K562 (cell line): ENCODE data around the gene SDK1. TPM values are rescaled to one million over a fixed set of nuclear protein-coding genes. Genes with fewer than 3 reads are reported as not detected.

Experiments
- ATAC-seq: fragments of 200-7000 bp; cut with Tn5 transposase; 3 replicates; pipeline ENCODE4 v1.9.1; 2020; ENCODE audit warnings: moderate library complexity
- BruUV-seq: library from RNA; stranded (reverse); fragments of 400-500 nt; replicated peaks from 2 replicates; lab custom pipeline; 2021; lab: Mats Ljungman, UMichigan
- CTCF ChIA-PET: fragments of 300-600 bp; formaldehyde crosslinking; extraction: SDS; loops from one replicate; lab custom pipeline; 2021; ENCODE audit warnings: low intra/inter-chr PET ratio; lab: Yijun Ruan, JAX
- POLR2A ChIA-PET: fragments of 300-600, 350-650 bp; sonication (Branson Sonifier 250); formaldehyde crosslinking; extraction: SDS; loops from one replicate; lab custom pipeline; 2021; ENCODE audit warnings: antibody characterized with exemption, inconsistent platforms; lab: Yijun Ruan, JAX
- DNase-seq, 4 experiments: peaks; one replicate each; pipeline versions ENCODE4 v3.0.0 to v3.0.0-alpha.2; 2011 to 2018; ENCODE audit warnings: low spot score in 3 of 4, mixed read lengths in 3 of 4; ENCODE audit errors: extremely low read depth in 1 of 4
- FAIRE-seq: peaks from 2 replicates; lab custom pipeline; 2011; peaks lifted over from hg19 to GRCh38; lab: Jason Lieb, UNC
- H2AFZ ChIP-seq: 2 replicates; pipeline ENCODE4 v1.6.0; 2011; ENCODE audit warnings: low read depth, low read length, control low read depth, inconsistent platforms
- H3K27ac ChIP-seq: fragments of 200-600 bp; 3 replicates; pipeline ENCODE4 v1.8.0; 2011; ENCODE audit warnings: low read depth, mild to moderate bottlenecking, control low read depth, inconsistent platforms, low read length, moderate library complexity, mixed read lengths; ENCODE audit errors: extremely low read depth
- H3K27me3 ChIP-seq, 2 experiments: fragments of 300-600 bp in 1 of 2; 2 replicates in 1 of 2; 3 replicates in 1 of 2; pipeline versions ENCODE4 v1.6.0 to v1.8.0; 2011; ENCODE audit warnings: inconsistent platforms in 2 of 2, low read length in 2 of 2, mild to moderate bottlenecking in 1 of 2, mixed read lengths in 1 of 2, moderate library complexity in 1 of 2; ENCODE audit not compliant: control insufficient read depth in 2 of 2, insufficient read depth in 2 of 2
- H3K36me3 ChIP-seq: fragments of 300-600 bp; 3 replicates; pipeline ENCODE4 v1.8.0; 2011; ENCODE audit warnings: mild to moderate bottlenecking, low read length, inconsistent platforms; ENCODE audit not compliant: control insufficient read depth, insufficient read depth
- H3K4me1 ChIP-seq, 2 experiments: fragments of 200-600 bp in 1 of 2; replicated peaks in 1 of 2; 2 replicates in 1 of 2; 3 replicates in 1 of 2; pipeline versions ENCODE4 v1.5.1 to v1.8.0; 2011; ENCODE audit warnings: inconsistent platforms in 2 of 2, low read length in 2 of 2, mild to moderate bottlenecking in 1 of 2, mixed read lengths in 1 of 2, moderate library complexity in 1 of 2; ENCODE audit not compliant: control insufficient read depth in 2 of 2, insufficient read depth in 2 of 2
- H3K4me2 ChIP-seq: 2 replicates; pipeline ENCODE4 v1.6.1; 2011; ENCODE audit warnings: low read length, control low read depth, inconsistent platforms, mixed read lengths; ENCODE audit not compliant: insufficient read depth
- H3K4me3 ChIP-seq: fragments of 200-600 bp; sonication (generic), shearing (Covaris generic); 2 replicates; pipeline ENCODE4 v1.5.1; 2016; ENCODE audit warnings: control low read depth, inconsistent platforms
- H3K79me2 ChIP-seq: fragments of 200-600 bp; 3 replicates; pipeline ENCODE4 v1.8.0; 2011; ENCODE audit warnings: low read length, inconsistent platforms; ENCODE audit not compliant: control insufficient read depth, insufficient read depth
- H3K9ac ChIP-seq, 2 experiments: 2 replicates each; pipeline versions ENCODE4 v1.6.0 to v1.6.1; 2011; ENCODE audit warnings: low read depth in 2 of 2, low read length in 2 of 2, control low read depth in 1 of 2, inconsistent platforms in 1 of 2, mild to moderate bottlenecking in 1 of 2, mixed read lengths in 1 of 2; ENCODE audit not compliant: insufficient read depth in 1 of 2
- H3K9me1 ChIP-seq: one replicate; pipeline ENCODE4 v1.6.0; 2011; ENCODE audit warnings: inconsistent platforms, mild to moderate bottlenecking, low read length, moderate library complexity; ENCODE audit not compliant: control insufficient read depth, insufficient read depth
- H3K9me3 ChIP-seq: replicated peaks from 2 replicates; pipeline ENCODE4 v1.5.1; 2011; ENCODE audit warnings: low read depth, low read length, inconsistent platforms; ENCODE audit not compliant: control insufficient read depth, insufficient read depth
- H4K20me1 ChIP-seq: replicated peaks from 2 replicates; pipeline ENCODE4 v1.6.1; 2011; ENCODE audit warnings: low read length, inconsistent platforms, mixed read lengths; ENCODE audit not compliant: control insufficient read depth, insufficient read depth
- CREM ChIP-seq: IDR thresholded peaks from 2 replicates; pipeline ENCODE4 v1.6.1; 2014; ENCODE audit warnings: antibody characterized with exemption, low read depth
- CSDE1 ChIP-seq, 2 experiments: fragments of 450-650 bp; IDR thresholded peaks; 2 replicates each; pipeline ENCODE4 v1.6.1; 2016; ENCODE audit warnings: mild to moderate bottlenecking in 1 of 2
- DIDO1 ChIP-seq: fragments of 450-650 bp; IDR thresholded peaks from 2 replicates; pipeline ENCODE4 v1.6.1; 2016; ENCODE audit warnings: low read depth, missing biosample characterization, missing genetic modification characterization
- POLR3A ChIP-seq: IDR thresholded peaks from 2 replicates; pipeline ENCODE4 v1.6.1; 2011; ENCODE audit warnings: borderline replicate concordance, mild to moderate bottlenecking, moderate library complexity; ENCODE audit not compliant: insufficient read length, insufficient read depth; ENCODE audit errors: extremely low read depth
- RBFOX2 ChIP-seq: fragments of 200-400 bp; formaldehyde crosslinking; IDR thresholded peaks from 2 replicates; pipeline ENCODE4 v1.6.1; 2017; ENCODE audit warnings: low read depth, mild to moderate bottlenecking, low read length, moderate library complexity
- SMARCA4 ChIP-seq: fragments of 450-650 bp; IDR thresholded peaks from 2 replicates; pipeline ENCODE4 v1.6.1; 2016
- ZNF766 ChIP-seq: fragments of 200-800 bp; sonication (Bioruptor generic); conservative IDR thresholded peaks from 2 replicates; pipeline ENCODE4 v1.6.1; 2016; ENCODE audit warnings: missing genetic modification characterization, missing compliant biosample characterization
- WGBS: fragments of 100-300 bp; shearing (Covaris generic); methylation state at CpG from one replicate; pipeline ENCODE4 v1.1.6; 2016; ENCODE audit warnings: low coverage, mixed read lengths; ENCODE audit not compliant: insufficient coverage; ENCODE audit errors: missing lambda C conversion rate; 5-methylcytosine and 5-hydroxymethylcytosine counted together
- in situ Hi-C: fragments of 300-500 bp; cut with MboI; formaldehyde crosslinking; loops from 4 replicates; pipeline ENCODE4 v1.15.0; 2018; ENCODE audit warnings: inconsistent platforms, mixed read lengths
- intact Hi-C: fragments of 100-400 bp; cut with micrococcal nuclease; formaldehyde crosslinking; loops from 2 replicates; pipeline ENCODE4 v1.14.2; 2022
- polyA plus RNA-seq, 8 experiments: library from polyadenylated mRNA; depleted of rRNA in 4 of 8; stranded (reverse) in 5 of 8; unstranded in 3 of 8; fragments of >200 nt; fragmentation: Nextera tagmentation in 2 of 8; fragmentation: Illumina TruSeq in 1 of 8; extraction: Ambion mirVana in 2 of 8; extraction: Trizol in 1 of 8; gene quantifications; 2 replicates each; pipeline versions ENCODE4 v1.2.1 to v1.2.3, GENCODE V29; 2011 to 2014; ENCODE audit warnings: inconsistent platforms in 1 of 8, missing spikeins in 1 of 8
- total RNA-seq, 7 experiments: library from RNA; depleted of rRNA in 6 of 7; stranded (reverse); fragments of >200 nt in 6 of 7; fragmentation: Illumina TruSeq in 2 of 7; extraction: Trizol in 2 of 7; gene quantifications; 2 replicates each; pipeline versions ENCODE4 v1.2.1 to v1.2.3, GENCODE V29; 2011 to 2021; ENCODE audit warnings: low replicate concordance in 1 of 7
- TF ChIP-seq, protein P1 (sequence below): fragments of 150-350 bp; IDR thresholded peaks from 2 replicates; pipeline ENCODE4 v1.6.1; 2014; ENCODE audit warnings: low read depth, mild to moderate bottlenecking, low read length, borderline replicate concordance
- TF ChIP-seq, protein P2 (sequence below): fragments of 450-650 bp; IDR thresholded peaks from 2 replicates; pipeline ENCODE4 v1.6.1; 2017; ENCODE audit warnings: antibody characterized with exemption, mild to moderate bottlenecking

Gene SDK1
- total and polyA plus RNA-seq, 9 of the 15 experiments (the other 6 are each of a cell fraction or from before 2014, with no cell fraction given), result 0.16 TPM; not detected in 8

DNA sequence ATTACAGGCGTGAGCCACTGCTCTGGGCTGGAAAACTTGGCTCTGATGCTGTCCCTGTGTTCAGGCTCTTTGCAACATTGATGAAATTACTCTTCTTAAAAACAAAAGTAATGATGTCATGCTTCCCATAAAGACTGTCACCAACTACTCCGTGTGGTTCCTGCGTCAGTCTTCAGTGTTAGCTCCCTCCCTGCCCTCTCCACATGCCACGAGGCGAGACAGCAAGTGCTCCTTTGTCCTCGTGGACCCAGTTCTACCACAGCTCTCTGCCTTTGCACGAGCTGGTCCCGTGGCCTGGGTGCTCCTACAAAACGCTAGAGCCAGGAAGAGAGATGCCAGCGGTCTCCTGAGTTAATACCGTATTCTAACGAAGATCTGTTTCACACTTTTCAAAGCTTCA is 194.5 kb downstream of the SDK1 start:
- no peak overlapping the region for H3K9ac ChIP-seq
- no peak for DNase-seq
- no peak for TF ChIP-seq CREM
- H3K4me2 ChIP-seq, result no peak overlapping the region
- no peak overlapping the region for H3K4me3 ChIP-seq
- no peaks in the 10 kb centered on the region for H3K4me1 ChIP-seq
- peaks cover 2 to 13% of the 10 kb centered on the region in 2 experiments; a peak in 1 of 5 replicates for H3K27me3 ChIP-seq
- no peaks in the 10 kb centered on the region for H3K36me3 ChIP-seq
- 0% methylated on average over 12 of the region's 12 CpGs for WGBS
- intact Hi-C loops, result no loop called here
- in situ Hi-C loops, result no loop called here
- no peaks in the 10 kb centered on the region for H3K79me2 ChIP-seq
- H2AFZ ChIP-seq, result no peak overlapping the region
- no peaks in the 10 kb centered on the region for H3K9me3 ChIP-seq
- no peak for ATAC-seq
- no peak for FAIRE-seq
- no peaks in the 10 kb centered on the region for H3K9me1 ChIP-seq
- POLR2A ChIA-PET, result no interaction called here
- no peak overlapping the region for H3K27ac ChIP-seq
- H4K20me1 ChIP-seq, result no peaks in the 10 kb centered on the region
- CTCF ChIA-PET, result no interaction called here
- BruUV-seq, result no TSS peak

DNA sequence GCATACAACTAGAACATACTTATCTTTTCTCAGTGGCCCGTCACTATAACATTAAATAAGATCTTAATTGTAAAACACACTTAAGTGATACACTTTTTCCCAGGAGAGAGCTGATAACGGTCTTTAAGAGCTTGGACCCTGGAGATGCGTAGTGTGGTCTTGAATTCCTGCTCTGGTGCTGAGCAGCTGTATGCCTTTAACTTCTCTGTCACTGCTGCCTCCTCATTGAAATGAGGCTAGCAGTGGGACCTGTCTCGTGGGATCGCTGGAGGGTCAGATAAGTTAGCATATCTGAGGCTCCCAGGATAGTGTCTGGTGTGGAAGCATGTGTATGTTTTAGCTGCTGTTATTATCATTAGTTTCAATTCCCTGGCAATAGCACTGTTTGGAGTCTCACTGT is 194.9 kb downstream of the SDK1 start:
- in situ Hi-C loops, result no loop called here
- H3K36me3 ChIP-seq, result no peaks in the 10 kb centered on the region
- ATAC-seq (no peak), FAIRE-seq (no peak), DNase-seq (no peak)
- no peaks in the 10 kb centered on the region for H3K79me2 ChIP-seq
- BruUV-seq, result no TSS peak
- intact Hi-C loops, result no loop called here
- no peak overlapping the region for H3K9ac ChIP-seq
- CTCF ChIA-PET, result no interaction called here
- H3K9me1 ChIP-seq, result no peaks in the 10 kb centered on the region
- no peak overlapping the region for H3K27ac ChIP-seq
- H3K9me3 ChIP-seq, result no peaks in the 10 kb centered on the region
- no peaks in the 10 kb centered on the region for H4K20me1 ChIP-seq
- POLR2A ChIA-PET, result no interaction called here
- no peak overlapping the region for H3K4me3 ChIP-seq
- no peak overlapping the region for H2AFZ ChIP-seq
- WGBS, result 0% methylated on average over 5 of the region's 5 CpGs
- no peaks in the 10 kb centered on the region for H3K4me1 ChIP-seq
- no peak overlapping the region for H3K4me2 ChIP-seq
- H3K27me3 ChIP-seq, result peaks cover 2 to 13% of the 10 kb centered on the region in 2 experiments; a peak in 1 of 5 replicates
- no peak for TF ChIP-seq RBFOX2
- no peak for TF ChIP-seq SMARCA4
- TF ChIP-seq POLR3A, result no peak
- no peak for TF ChIP-seq CSDE1 (IDR thresholded peaks at IDR 0.05)
- TF ChIP-seq DIDO1 (tag), result no peak
- TF ChIP-seq ZNF766 (CRISPR knock-in tag), result no peak
- TF ChIP-seq, protein P1, sequence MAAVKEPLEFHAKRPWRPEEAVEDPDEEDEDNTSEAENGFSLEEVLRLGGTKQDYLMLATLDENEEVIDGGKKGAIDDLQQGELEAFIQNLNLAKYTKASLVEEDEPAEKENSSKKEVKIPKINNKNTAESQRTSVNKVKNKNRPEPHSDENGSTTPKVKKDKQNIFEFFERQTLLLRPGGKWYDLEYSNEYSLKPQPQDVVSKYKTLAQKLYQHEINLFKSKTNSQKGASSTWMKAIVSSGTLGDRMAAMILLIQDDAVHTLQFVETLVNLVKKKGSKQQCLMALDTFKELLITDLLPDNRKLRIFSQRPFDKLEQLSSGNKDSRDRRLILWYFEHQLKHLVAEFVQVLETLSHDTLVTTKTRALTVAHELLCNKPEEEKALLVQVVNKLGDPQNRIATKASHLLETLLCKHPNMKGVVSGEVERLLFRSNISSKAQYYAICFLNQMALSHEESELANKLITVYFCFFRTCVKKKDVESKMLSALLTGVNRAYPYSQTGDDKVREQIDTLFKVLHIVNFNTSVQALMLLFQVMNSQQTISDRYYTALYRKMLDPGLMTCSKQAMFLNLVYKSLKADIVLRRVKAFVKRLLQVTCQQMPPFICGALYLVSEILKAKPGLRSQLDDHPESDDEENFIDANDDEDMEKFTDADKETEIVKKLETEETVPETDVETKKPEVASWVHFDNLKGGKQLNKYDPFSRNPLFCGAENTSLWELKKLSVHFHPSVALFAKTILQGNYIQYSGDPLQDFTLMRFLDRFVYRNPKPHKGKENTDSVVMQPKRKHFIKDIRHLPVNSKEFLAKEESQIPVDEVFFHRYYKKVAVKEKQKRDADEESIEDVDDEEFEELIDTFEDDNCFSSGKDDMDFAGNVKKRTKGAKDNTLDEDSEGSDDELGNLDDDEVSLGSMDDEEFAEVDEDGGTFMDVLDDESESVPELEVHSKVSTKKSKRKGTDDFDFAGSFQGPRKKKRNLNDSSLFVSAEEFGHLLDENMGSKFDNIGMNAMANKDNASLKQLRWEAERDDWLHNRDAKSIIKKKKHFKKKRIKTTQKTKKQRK, result no peak
- TF ChIP-seq, protein P2, sequence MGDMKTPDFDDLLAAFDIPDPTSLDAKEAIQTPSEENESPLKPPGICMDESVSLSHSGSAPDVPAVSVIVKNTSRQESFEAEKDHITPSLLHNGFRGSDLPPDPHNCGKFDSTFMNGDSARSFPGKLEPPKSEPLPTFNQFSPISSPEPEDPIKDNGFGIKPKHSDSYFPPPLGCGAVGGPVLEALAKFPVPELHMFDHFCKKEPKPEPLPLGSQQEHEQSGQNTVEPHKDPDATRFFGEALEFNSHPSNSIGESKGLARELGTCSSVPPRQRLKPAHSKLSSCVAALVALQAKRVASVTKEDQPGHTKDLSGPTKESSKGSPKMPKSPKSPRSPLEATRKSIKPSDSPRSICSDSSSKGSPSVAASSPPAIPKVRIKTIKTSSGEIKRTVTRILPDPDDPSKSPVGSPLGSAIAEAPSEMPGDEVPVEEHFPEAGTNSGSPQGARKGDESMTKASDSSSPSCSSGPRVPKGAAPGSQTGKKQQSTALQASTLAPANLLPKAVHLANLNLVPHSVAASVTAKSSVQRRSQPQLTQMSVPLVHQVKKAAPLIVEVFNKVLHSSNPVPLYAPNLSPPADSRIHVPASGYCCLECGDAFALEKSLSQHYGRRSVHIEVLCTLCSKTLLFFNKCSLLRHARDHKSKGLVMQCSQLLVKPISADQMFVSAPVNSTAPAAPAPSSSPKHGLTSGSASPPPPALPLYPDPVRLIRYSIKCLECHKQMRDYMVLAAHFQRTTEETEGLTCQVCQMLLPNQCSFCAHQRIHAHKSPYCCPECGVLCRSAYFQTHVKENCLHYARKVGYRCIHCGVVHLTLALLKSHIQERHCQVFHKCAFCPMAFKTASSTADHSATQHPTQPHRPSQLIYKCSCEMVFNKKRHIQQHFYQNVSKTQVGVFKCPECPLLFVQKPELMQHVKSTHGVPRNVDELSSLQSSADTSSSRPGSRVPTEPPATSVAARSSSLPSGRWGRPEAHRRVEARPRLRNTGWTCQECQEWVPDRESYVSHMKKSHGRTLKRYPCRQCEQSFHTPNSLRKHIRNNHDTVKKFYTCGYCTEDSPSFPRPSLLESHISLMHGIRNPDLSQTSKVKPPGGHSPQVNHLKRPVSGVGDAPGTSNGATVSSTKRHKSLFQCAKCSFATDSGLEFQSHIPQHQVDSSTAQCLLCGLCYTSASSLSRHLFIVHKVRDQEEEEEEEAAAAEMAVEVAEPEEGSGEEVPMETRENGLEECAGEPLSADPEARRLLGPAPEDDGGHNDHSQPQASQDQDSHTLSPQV, result no peak
